Measurements from ENCODE around the gene TLE4.

TLE4 gene

GRCh38 chr9:79663300-79663699 lies 91.5 kb downstream of the TLE4 start:
- no peak for TF ChIP-seq CTCF (IDR thresholded peaks at IDR 0.05; ENCODE audit: insufficient read depth, missing control alignments)
- FAIRE-seq (no peak), DNase-seq (ENCODE audit: insufficient read length, low spot score) (no peak)

GRCh38 chr9:79663878-79664277 lies 92.1 kb downstream of the TLE4 start:
- FAIRE-seq = no peak
- TF ChIP-seq CTCF (IDR thresholded peaks at IDR 0.05; ENCODE audit: insufficient read depth, missing control alignments) = no peak

GRCh38 chr9:79664375-79664831 lies 92.6 kb downstream of the TLE4 start:
- FAIRE-seq = no peak
- no peak for DNase-seq (ENCODE audit: insufficient read length, low spot score)
- no peak for TF ChIP-seq CTCF (IDR thresholded peaks at IDR 0.05; ENCODE audit: insufficient read depth, missing control alignments)

More at GRCh38 chr9:79663878-79664277, 92.1 kb downstream of the TLE4 start:
- DNase-seq (ENCODE audit: insufficient read length, low spot score) = no peak

- DNase-seq (ENCODE audit: insufficient read length, low spot score) = no peak
- no peak for TF ChIP-seq CTCF (IDR thresholded peaks at IDR 0.05; ENCODE audit: insufficient read depth, missing control alignments)
- FAIRE-seq = no peak
Measured at GRCh38 chr9:79665369-79665768, 93.6 kb downstream of the TLE4 start.

- TF ChIP-seq CTCF (IDR thresholded peaks at IDR 0.05; ENCODE audit: insufficient read depth, missing control alignments) = no peak
- FAIRE-seq (no peak), DNase-seq (ENCODE audit: insufficient read length, low spot score) (no peak)
Measured at GRCh38 chr9:79665931-79666330, 94.2 kb downstream of the TLE4 start.

- no peak for FAIRE-seq
- TF ChIP-seq CTCF (IDR thresholded peaks at IDR 0.05; ENCODE audit: insufficient read depth, missing control alignments) = no peak
- DNase-seq (ENCODE audit: insufficient read length, low spot score) = no peak
Measured at GRCh38 chr9:79667120-79667519, 95.4 kb downstream of the TLE4 start.

- DNase-seq (ENCODE audit: insufficient read length, low spot score) = no peak
- no peak for TF ChIP-seq CTCF (IDR thresholded peaks at IDR 0.05; ENCODE audit: insufficient read depth, missing control alignments)
- peak; percentile 6 for FAIRE-seq
Measured at GRCh38 chr9:79667817-79668436, 96.2 kb downstream of the TLE4 start.

All from D721Med (cell line).